Neutrophil (primary cell): ENCODE data around the gene RETSAT.

Experiments used
- H3K27ac ChIP-seq: fragments of 200-600 bp; sonication (generic); 2 replicates; pipeline ENCODE4 v1.5.1; 2016; ENCODE audit warnings: mild to moderate bottlenecking, moderate library complexity
- H3K27me3 ChIP-seq: fragments of 200-600 bp; sonication (generic); 2 replicates; pipeline ENCODE4 v1.6.0; 2016; ENCODE audit warnings: mild to moderate bottlenecking
- H3K36me3 ChIP-seq: fragments of 200-600 bp; sonication (generic); 2 replicates; pipeline ENCODE4 v1.5.1; 2017
- H3K4me1 ChIP-seq, 2 experiments: fragments of 200-600 bp in 1 of 2; sonication (generic) in 1 of 2; 1 replicate in 1 of 2; 2 replicates in 1 of 2; pipeline versions ENCODE4 v1.5.1 to v1.6.1; 2013 to 2016; ENCODE audit warnings: low read depth in 1 of 2, low read length in 1 of 2, mild to moderate bottlenecking in 1 of 2, moderate library complexity in 1 of 2; ENCODE audit not compliant: control insufficient read depth in 1 of 2, insufficient read depth in 1 of 2
- H3K4me3 ChIP-seq, 2 experiments: fragments of 200-600 bp in 1 of 2; sonication (generic) in 1 of 2; 1 replicate in 1 of 2; 2 replicates in 1 of 2; pipeline ENCODE4 v1.5.1; 2013 to 2016; ENCODE audit warnings: low read depth in 1 of 2, low read length in 1 of 2, mild to moderate bottlenecking in 1 of 2, moderate library complexity in 1 of 2
- H3K9me3 ChIP-seq: fragments of 200-600 bp; sonication (generic); 2 replicates; pipeline ENCODE4 v1.5.1; 2016
- CTCF ChIP-seq: fragments of 200-600 bp; sonication (generic); IDR thresholded peaks from 2 replicates; pipeline ENCODE4 v1.5.1; 2016; ENCODE audit warnings: antibody characterized with exemption

Gene RETSAT

GRCh38 chr2:85303780-85304531 is 50.4 kb downstream of the RETSAT start:
- peaks cover 6% of the 10 kb centered on the region for H3K36me3 ChIP-seq
- TF ChIP-seq CTCF = no peak

GRCh38 chr2:85302121-85302520 is 52.2 kb downstream of the RETSAT start:
- no peaks in the 10 kb centered on the region for H3K9me3 ChIP-seq
- peaks cover 0 to 3% of the 10 kb centered on the region in 2 experiments for H3K4me1 ChIP-seq
- H3K4me3 ChIP-seq = no peak overlapping the region
- H3K36me3 ChIP-seq = no peaks in the 10 kb centered on the region
- TF ChIP-seq CTCF = no peak
- H3K27ac ChIP-seq = no peak overlapping the region
- peaks cover 20% of the 10 kb centered on the region for H3K27me3 ChIP-seq

More at GRCh38 chr2:85303780-85304531, 50.4 kb downstream of the RETSAT start:
- H3K9me3 ChIP-seq = no peaks in the 10 kb centered on the region
- H3K4me3 ChIP-seq = no peak overlapping the region
- no peak overlapping the region for H3K27ac ChIP-seq
- peaks cover 16% of the 10 kb centered on the region for H3K27me3 ChIP-seq
- peaks cover 6 to 18% of the 10 kb centered on the region in 2 experiments for H3K4me1 ChIP-seq
